Gastrocnemius medialis (tissue), 4 donors: ENCODE measurements around the gene RSPH1. TPM values are rescaled to one million over a fixed set of nuclear protein-coding genes. Genes with fewer than 3 reads are reported as not detected.

Experiments
- ATAC-seq, 2 donors: fragments of 150-250 bp; one replicate each; pipeline ENCODE4 v1.9.1; 2016
- DNase-seq, 2 donors: peaks; one replicate each; pipeline ENCODE4 v3.0.0-alpha.2; 2019
- H3K27ac ChIP-seq, 4 donors: fragments of 200-600 bp; sonication (generic); 1 replicate in 1 of 4; 2 replicates in 3 of 4; pipeline ENCODE4 v1.5.1; 2016 to 2018; ENCODE audit warnings: mild to moderate bottlenecking in 2 of 4, moderate library complexity in 1 of 4
- H3K27me3 ChIP-seq, 3 donors: fragments of 200-600 bp; sonication (generic) in 2 of 3; 1 replicate in 1 of 3; 2 replicates in 2 of 3; pipeline versions ENCODE4 v1.5.1 to v1.6.0; 2016 to 2019; ENCODE audit warnings: mild to moderate bottlenecking in 1 of 3, moderate library complexity in 1 of 3
- H3K36me3 ChIP-seq, 2 donors: fragments of 200-600 bp; sonication (generic) in 1 of 2; one replicate each; pipeline ENCODE4 v1.5.1; 2017 to 2018
- H3K4me1 ChIP-seq, 2 donors: fragments of 200-600 bp; sonication (generic) in 1 of 2; one replicate each; pipeline ENCODE4 v1.5.1; 2016 to 2017; ENCODE audit warnings: mild to moderate bottlenecking in 2 of 2
- H3K4me3 ChIP-seq, 4 donors: fragments of 200-600 bp; sonication (generic) in 3 of 4; 1 replicate in 1 of 4; 2 replicates in 3 of 4; pipeline ENCODE4 v1.5.1; 2016 to 2019; ENCODE audit warnings: mild to moderate bottlenecking in 2 of 4
- H3K9me3 ChIP-seq, 3 donors: fragments of 200-600 bp; sonication (generic) in 2 of 3; 1 replicate in 1 of 3; 2 replicates in 2 of 3; pipeline ENCODE4 v1.5.1; 2016 to 2019
- CTCF ChIP-seq, 5 experiments: fragments of 450-650 bp in 3 of 5; fragments of 200-600 bp in 2 of 5; sonication (generic) in 2 of 5; IDR thresholded peaks in 4 of 5; conservative IDR thresholded peaks in 1 of 5; 1 replicate in 4 of 5; 2 replicates in 1 of 5; pipeline ENCODE4 v1.5.1; 2016 to 2019; ENCODE audit warnings: antibody characterized with exemption in 5 of 5, mild to moderate bottlenecking in 3 of 5, moderate library complexity in 3 of 5
- POLR2A ChIP-seq, 2 donors: fragments of 450-650 bp; IDR thresholded peaks; one replicate each; pipeline ENCODE4 v1.6.1; 2017; ENCODE audit warnings: antibody characterized with exemption in 2 of 2, mild to moderate bottlenecking in 2 of 2, moderate library complexity in 2 of 2
- in situ Hi-C, 4 donors: fragments of 200-750 bp; cut with MboI; loops; one replicate each; pipeline versions ENCODE4 v1.15.0 to v1.8.0; 2017; ENCODE audit warnings: low sequenced_read_pairs in 4 of 4
- intact Hi-C: fragments of 100-400 bp; cut with DNase I; formaldehyde crosslinking; loops from one replicate; pipeline ENCODE4 v1.15.1; 2023; ENCODE audit warnings: low total_unique reads
- total RNA-seq, 4 donors: library from RNA; depleted of rRNA; stranded (reverse); fragments of >200 nt; gene quantifications; one replicate each; pipeline versions ENCODE4 v1.1.0 to v1.2.3, GENCODE V29; 2016

The RSPH1 gene
- total RNA-seq, 4 donors from 2014 or later, result 0.29 TPM; not detected in 3

DNA sequence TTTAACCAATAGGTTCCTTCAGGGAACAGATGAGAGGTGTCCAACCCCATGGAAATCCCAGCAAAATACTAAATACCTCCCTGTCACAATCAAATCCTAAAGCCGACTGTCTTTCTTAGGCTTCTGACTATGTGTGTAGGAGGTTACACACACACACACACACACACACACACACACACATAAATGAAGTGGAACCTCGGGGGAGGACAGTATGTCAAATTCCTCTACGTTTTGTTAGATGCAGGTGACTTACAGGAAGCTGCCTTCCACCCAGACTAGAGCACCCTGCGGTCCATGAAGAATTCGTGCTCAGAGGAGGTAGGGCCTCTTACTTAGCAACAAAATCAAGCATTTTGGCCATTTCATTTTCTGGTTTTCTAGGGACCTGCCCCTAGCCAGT is 16.4 kb downstream of the RSPH1 start:
- intact Hi-C loops (no loop called here), in situ Hi-C loops (no loop called here)
- no peaks in the 10 kb centered on the region for H3K36me3 ChIP-seq
- no peaks in the 10 kb centered on the region for H3K27me3 ChIP-seq
- H3K4me3 ChIP-seq, result no peak overlapping the region
- H3K4me1 ChIP-seq, result no peaks in the 10 kb centered on the region
- ATAC-seq, result no peak
- TF ChIP-seq POLR2A (IDR thresholded peaks at IDR 0.05) (no peak), CTCF (IDR thresholded peaks at IDR 0.05 in 4 of 5, conservative IDR thresholded peaks at IDR 0.05 in 1 of 5) (no peak)
- H3K9me3 ChIP-seq, result no peaks in the 10 kb centered on the region
- no peak for DNase-seq
- no peak overlapping the region for H3K27ac ChIP-seq

DNA sequence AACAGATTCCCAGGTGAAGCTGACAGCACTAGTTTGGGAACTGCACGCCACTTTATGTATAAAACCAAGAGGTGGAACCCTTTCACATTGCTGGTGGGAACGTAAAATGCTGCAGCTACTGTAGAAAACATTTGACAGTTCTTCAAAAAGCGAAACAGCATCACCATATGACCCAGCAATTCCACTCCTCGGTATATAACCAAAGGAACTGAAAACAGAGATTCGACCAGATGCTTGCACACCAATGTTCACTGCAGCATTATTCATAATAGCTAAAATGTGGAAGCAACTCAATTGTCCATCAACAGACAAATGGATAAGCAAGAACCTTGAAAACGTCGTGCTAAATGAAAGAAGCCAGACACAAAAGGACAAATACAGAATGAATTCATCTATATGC is 17.5 kb downstream of the RSPH1 start:
- no peak for DNase-seq
- in situ Hi-C loops, result no loop called here
- Histone ChIP-seq H3K4me1 (no peaks in the 10 kb centered on the region), H3K36me3 (no peaks in the 10 kb centered on the region), H3K27ac (no peak overlapping the region), H3K4me3 (no peak overlapping the region), H3K27me3 (no peaks in the 10 kb centered on the region), H3K9me3 (no peaks in the 10 kb centered on the region)
- no peak for TF ChIP-seq CTCF (IDR thresholded peaks at IDR 0.05 in 4 of 5, conservative IDR thresholded peaks at IDR 0.05 in 1 of 5)
- no peak for TF ChIP-seq POLR2A (IDR thresholded peaks at IDR 0.05)
- intact Hi-C loops, result no loop called here
- ATAC-seq, result no peak

DNA sequence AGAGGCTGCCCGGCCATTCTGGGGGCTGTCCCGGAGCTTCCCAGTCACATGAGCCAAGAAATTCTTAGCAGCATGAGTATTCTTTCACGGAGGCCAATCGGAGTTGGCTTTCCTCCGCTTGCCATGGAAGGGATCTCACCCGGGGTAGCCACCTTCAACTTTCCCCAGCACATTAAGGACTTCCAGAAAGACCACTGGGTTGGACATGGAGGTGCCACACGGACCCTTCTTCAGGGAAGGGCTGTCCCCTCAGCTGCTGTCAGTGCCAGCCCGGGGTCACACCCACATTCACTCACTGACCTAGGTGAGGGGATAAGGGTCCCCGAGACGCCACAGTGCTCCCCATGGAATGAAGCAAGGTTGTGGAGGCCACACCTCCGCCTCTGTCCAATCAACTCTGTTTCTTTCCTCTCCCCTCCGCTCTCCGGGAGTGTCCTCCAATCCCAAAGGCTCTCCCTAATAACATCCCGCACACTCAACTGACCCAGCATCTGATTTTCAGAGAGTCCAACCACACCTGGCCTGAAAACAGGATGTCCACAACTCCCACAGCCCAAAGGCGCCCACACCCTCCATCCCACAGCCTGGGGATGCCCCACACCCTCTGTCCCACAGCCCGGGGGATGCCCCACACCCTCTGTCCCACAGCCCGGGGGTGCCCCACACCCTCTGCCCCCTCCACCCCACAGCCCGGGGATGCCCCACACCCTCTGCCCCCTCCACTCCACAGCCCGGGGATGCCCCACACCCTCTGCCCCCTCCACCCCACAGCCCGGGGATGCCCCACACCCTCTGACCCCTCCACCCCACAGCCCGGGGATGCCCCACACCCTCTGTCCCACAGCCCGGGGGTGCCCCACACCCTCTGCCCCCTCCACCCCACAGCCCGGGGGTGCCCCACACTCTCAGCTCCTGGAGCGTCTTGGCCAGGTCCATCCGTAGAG is 19.4 kb downstream of the RSPH1 start:
- in situ Hi-C loops, result no loop called here

DNA sequence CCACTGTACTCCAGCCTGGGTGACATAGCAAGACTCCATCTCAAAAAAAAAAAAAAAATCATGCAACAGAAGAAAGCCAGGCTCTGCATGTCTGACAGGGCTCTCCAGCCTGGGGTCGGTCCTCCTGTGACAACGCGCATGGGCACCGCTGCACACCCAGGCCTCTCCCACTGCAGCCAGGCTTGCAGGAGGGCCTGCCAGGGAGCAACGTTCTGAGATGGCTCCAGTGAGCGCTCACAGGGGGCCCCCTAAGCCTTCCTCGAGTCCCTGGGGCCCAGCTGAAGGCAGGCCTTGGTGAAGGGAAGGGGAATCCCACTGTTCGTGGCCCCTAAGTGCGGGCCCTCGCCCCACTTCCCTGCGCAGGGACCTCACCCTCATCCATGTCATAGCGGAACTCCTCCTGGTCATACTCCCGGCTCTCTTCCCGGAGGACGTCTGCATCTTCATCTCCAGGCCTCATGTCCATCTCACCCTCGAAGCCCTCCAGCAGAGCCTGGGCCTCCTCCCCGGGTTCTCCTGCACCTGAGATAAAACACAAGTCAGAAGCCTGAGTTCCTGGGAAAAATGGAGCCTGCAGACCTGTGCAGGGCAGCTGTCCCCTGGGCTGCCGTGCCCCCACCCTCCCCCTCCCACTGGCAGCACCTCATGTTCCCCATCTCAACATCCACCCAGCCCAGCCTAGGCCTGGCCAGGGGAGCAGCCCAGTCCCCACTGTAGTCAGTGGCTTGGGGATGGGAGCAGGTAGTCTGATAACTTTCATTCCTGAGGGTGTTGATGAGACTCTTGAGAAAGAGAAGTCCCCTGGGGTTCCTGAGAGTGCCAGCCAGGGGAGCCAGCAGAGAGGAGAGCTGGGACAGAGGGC is 20.3 kb downstream of the RSPH1 start:
- no peak overlapping the region for H3K27ac ChIP-seq
- DNase-seq (no peak), ATAC-seq (no peak)
- in situ Hi-C loops, result no loop called here
- no peaks in the 10 kb centered on the region for H3K27me3 ChIP-seq
- no peaks in the 10 kb centered on the region for H3K4me1 ChIP-seq
- no peaks in the 10 kb centered on the region for H3K36me3 ChIP-seq
- TF ChIP-seq POLR2A (IDR thresholded peaks at IDR 0.05) (no peak), CTCF (IDR thresholded peaks at IDR 0.05 in 4 of 5, conservative IDR thresholded peaks at IDR 0.05 in 1 of 5) (no peak)
- no peak overlapping the region for H3K4me3 ChIP-seq
- no peaks in the 10 kb centered on the region for H3K9me3 ChIP-seq
- intact Hi-C loops, result no loop called here

More for the DNA sequence above, 19.4 kb downstream of the RSPH1 start:
- intact Hi-C loops, result no loop called here
- no peaks in the 10 kb centered on the region for H3K27me3 ChIP-seq
- TF ChIP-seq POLR2A (IDR thresholded peaks at IDR 0.05), result no peak
- TF ChIP-seq CTCF (IDR thresholded peaks at IDR 0.05 in 4 of 5, conservative IDR thresholded peaks at IDR 0.05 in 1 of 5), result no peak
- no peaks in the 10 kb centered on the region for H3K36me3 ChIP-seq
- H3K4me3 ChIP-seq, result no peak overlapping the region
- H3K4me1 ChIP-seq, result no peaks in the 10 kb centered on the region
- H3K27ac ChIP-seq, result no peak overlapping the region
- no peak for DNase-seq
- ATAC-seq, result no peak
- H3K9me3 ChIP-seq, result no peaks in the 10 kb centered on the region
